Keratinocyte (primary cell): ENCODE data around the gene BTBD16. TPM values are rescaled to one million over a fixed set of nuclear protein-coding genes. Genes with fewer than 3 reads are reported as not detected.

Experiments
- DNase-seq: peaks from one replicate; pipeline ENCODE4 v3.0.0-alpha.2; 2011; ENCODE audit warnings: low read depth, missing footprints, low spot score
- FAIRE-seq: peaks from 2 replicates; lab custom pipeline; 2011; peaks lifted over from hg19 to GRCh38; lab: Jason Lieb, UNC
- H2AFZ ChIP-seq: 2 replicates; pipeline ENCODE4 v1.6.0; 2012; ENCODE audit warnings: low read length, control low read depth, inconsistent platforms; ENCODE audit not compliant: control insufficient read depth
- H3K27ac ChIP-seq: 2 replicates; pipeline ENCODE4 v1.5.1; 2011; ENCODE audit warnings: low read length; ENCODE audit not compliant: control insufficient read depth, insufficient read depth
- H3K27me3 ChIP-seq: 3 replicates; pipeline ENCODE4 v1.6.0; 2011; ENCODE audit warnings: low read length; ENCODE audit not compliant: control insufficient read depth, insufficient read depth; ENCODE audit errors: extremely low read depth
- H3K36me3 ChIP-seq, 2 experiments: 2 replicates in 1 of 2; 3 replicates in 1 of 2; pipeline ENCODE4 v1.5.1; 2011; ENCODE audit warnings: low read length in 2 of 2, mild to moderate bottlenecking in 1 of 2; ENCODE audit not compliant: control insufficient read depth in 2 of 2, insufficient read depth in 2 of 2; ENCODE audit errors: extremely low read depth in 1 of 2
- H3K4me1 ChIP-seq: 3 replicates; pipeline ENCODE4 v1.5.1; 2011; ENCODE audit warnings: low read length; ENCODE audit not compliant: control insufficient read depth, insufficient read depth; ENCODE audit errors: extremely low read depth
- H3K4me2 ChIP-seq: 3 replicates; pipeline ENCODE4 v1.6.0; 2011; ENCODE audit warnings: low read depth, low read length; ENCODE audit not compliant: control insufficient read depth, insufficient read depth; ENCODE audit errors: extremely low read depth
- H3K4me3 ChIP-seq, 3 experiments: fragments of 200-600 bp in 1 of 3; sonication (generic) in 1 of 3; 2 replicates in 2 of 3; 3 replicates in 1 of 3; pipeline ENCODE4 v1.5.1; 2011 to 2016; ENCODE audit warnings: low read length in 3 of 3, mild to moderate bottlenecking in 3 of 3, control low read depth in 2 of 3, inconsistent platforms in 1 of 3, low read depth in 1 of 3, mixed read lengths in 1 of 3, mixed run types in 1 of 3, moderate library complexity in 1 of 3; ENCODE audit not compliant: control insufficient read depth in 2 of 3, insufficient read depth in 2 of 3; ENCODE audit errors: extremely low read depth in 1 of 3
- H3K79me2 ChIP-seq: 2 replicates; pipeline ENCODE4 v1.6.0; 2012; ENCODE audit warnings: low read length; ENCODE audit not compliant: control insufficient read depth, insufficient read depth
- H3K9ac ChIP-seq: 3 replicates; pipeline ENCODE4 v1.6.0; 2011; ENCODE audit warnings: low read length; ENCODE audit not compliant: control insufficient read depth, insufficient read depth; ENCODE audit errors: extremely low read depth
- H3K9me1 ChIP-seq: 3 replicates; pipeline ENCODE4 v1.6.0; 2011; ENCODE audit warnings: low read length; ENCODE audit not compliant: control insufficient read depth, insufficient read depth; ENCODE audit errors: extremely low read depth
- H3K9me3 ChIP-seq: 2 replicates; pipeline ENCODE4 v1.5.1; 2012; ENCODE audit warnings: low read depth, low read length; ENCODE audit not compliant: control insufficient read depth
- H4K20me1 ChIP-seq: 3 replicates; pipeline ENCODE4 v1.6.0; 2011; ENCODE audit warnings: low read length; ENCODE audit not compliant: control insufficient read depth, insufficient read depth; ENCODE audit errors: extremely low read depth
- CTCF ChIP-seq, 3 experiments: IDR thresholded peaks in 1 of 3; conservative IDR thresholded peaks in 1 of 3; optimal IDR thresholded peaks in 1 of 3; 2 replicates in 2 of 3; 3 replicates in 1 of 3; pipeline versions ENCODE3 to v1.5.1; 2011; ENCODE audit warnings: low read length in 3 of 3, mild to moderate bottlenecking in 3 of 3, moderate library complexity in 2 of 3, control low read depth in 1 of 3, inconsistent platforms in 1 of 3; ENCODE audit not compliant: insufficient read depth in 2 of 3; ENCODE audit errors: extremely low read depth in 1 of 3
- EZH2 ChIP-seq: IDR thresholded peaks from one replicate; pipeline ENCODE4 v1.6.1; 2012; ENCODE audit warnings: inconsistent platforms, mild to moderate bottlenecking, low read length, moderate library complexity
- dilution Hi-C: fragments of 300-500 bp; cut with MboI; formaldehyde crosslinking; loops from one replicate; pipeline ENCODE4 v1.7.0; 2020; ENCODE audit warnings: low sequenced_read_pairs; ENCODE audit not compliant: extremely low pct_ligation_motif_present
- polyA minus RNA-seq, 3 experiments: library from RNA; depleted of rRNA, polyadenylated mRNA; stranded (reverse); fragments of >200 nt; gene quantifications; 1 replicate in 1 of 3; 2 replicates in 1 of 3; 3 replicates in 1 of 3; pipeline ENCODE4 v1.2.3, GENCODE V29; 2011
- polyA plus RNA-seq, 5 experiments: library from polyadenylated mRNA; depleted of rRNA in 3 of 5; stranded (reverse) in 3 of 5; stranded (forward) in 1 of 5; unstranded in 1 of 5; fragments of >200 nt; gene quantifications; 1 replicate in 1 of 5; 2 replicates in 3 of 5; 3 replicates in 1 of 5; pipeline versions ENCODE4 v1.2.1 to v1.2.3, GENCODE V29; 2011 to 2012; ENCODE audit warnings: missing spikeins in 2 of 5, low read depth in 1 of 5, low replicate concordance in 1 of 5

Gene BTBD16
- polyA plus RNA-seq (3.3 to 4.9 TPM (median 4.1 TPM) in 3 replicates), polyA minus RNA-seq (1.0 to 3.5 TPM (median 2.7 TPM) in 3 replicates)
- polyA plus RNA-seq (2011; ENCODE audit: low read depth), result 5.3 TPM
- polyA plus RNA-seq (2011; cell fraction: cytosol; rRNA removed), result 5.8 and 6.8 TPM in 2 replicates
- 5.2 and 5.8 TPM in 2 replicates for polyA plus RNA-seq (2011; cell fraction: nucleus; rRNA removed)
- polyA plus RNA-seq (2012; ENCODE audit: low replicate concordance), result 3.0 and 3.9 TPM in 2 replicates
- 3.1 TPM for polyA minus RNA-seq (2011; cell fraction: cytosol; rRNA and poly(A)+ RNA removed)
- 3.1 and 7.2 TPM in 2 replicates for polyA minus RNA-seq (2011; cell fraction: nucleus; rRNA and poly(A)+ RNA removed)

- FAIRE-seq (no peak), DNase-seq (no peak)
- no peaks in the 10 kb centered on the region for H3K9me3 ChIP-seq
- no peak within 1 kb of the TSS for H3K4me2 ChIP-seq
- no peak within 1 kb of the TSS for H3K27ac ChIP-seq
- no peak for TF ChIP-seq EZH2
- TF ChIP-seq CTCF (optimal IDR thresholded peaks at IDR 0.05 in 1 of 3, IDR thresholded peaks at IDR 0.05 in 1 of 3, conservative IDR thresholded peaks at IDR 0.05 in 1 of 3; ENCODE audit: extremely low read depth in 1 of 3, insufficient read depth in 2 of 3, low read length in 3 of 3), result no peak
- no peaks in the 10 kb centered on the region for H3K4me1 ChIP-seq
- no peak within 1 kb of the TSS for H2AFZ ChIP-seq
- dilution Hi-C loops, result no loop called here
- H4K20me1 ChIP-seq, result no peaks in the 10 kb centered on the region
- H3K36me3 ChIP-seq, result no peaks in the 10 kb centered on the region
- H3K4me3 ChIP-seq, result no peak within 1 kb of the TSS
- H3K27me3 ChIP-seq, result no peaks in the 10 kb centered on the region
- no peaks in the 10 kb centered on the region for H3K79me2 ChIP-seq
- no peaks in the 10 kb centered on the region for H3K9me1 ChIP-seq
- no peak within 1 kb of the TSS for H3K9ac ChIP-seq
Measured at GRCh38 chr10:122271076-122271475, at the start of gene BTBD16. TSS of gene BTBD16 (plus strand) at chr10:122271296. CDS start at chr10:122275082, 3,786 bp downstream.

DNA sequence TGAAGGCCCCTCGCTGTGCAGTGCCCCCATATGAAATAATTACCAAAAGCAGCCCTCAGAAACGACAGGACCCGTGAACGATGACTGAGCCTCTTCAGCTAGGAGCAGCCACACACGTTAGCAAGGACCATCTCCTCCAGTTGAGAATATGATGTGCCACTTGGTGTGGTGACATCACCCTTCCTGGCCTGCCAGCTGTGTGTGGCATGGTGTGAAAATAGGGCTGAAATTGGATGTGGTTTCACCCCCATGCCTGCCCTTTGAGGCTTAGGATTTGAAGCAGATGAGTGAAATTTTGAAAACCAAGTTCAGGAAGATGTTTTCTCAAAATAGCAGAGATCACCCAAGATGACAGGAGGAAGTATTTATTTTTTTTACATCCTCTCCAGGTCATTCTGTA is 49.1 kb upstream of the BTBD16 start:
- no peaks in the 10 kb centered on the region for H3K9me3 ChIP-seq
- no peak overlapping the region for H3K27ac ChIP-seq
- no peaks in the 10 kb centered on the region for H4K20me1 ChIP-seq
- no peak overlapping the region for H3K4me2 ChIP-seq
- H3K4me1 ChIP-seq, result no peaks in the 10 kb centered on the region
- no peaks in the 10 kb centered on the region for H3K27me3 ChIP-seq
- no peak overlapping the region for H3K9ac ChIP-seq
- H3K4me3 ChIP-seq, result no peak overlapping the region
- dilution Hi-C loops, result no loop called here
- H3K36me3 ChIP-seq, result peaks cover 3 to 13% of the 10 kb centered on the region in 2 experiments
- H3K9me1 ChIP-seq, result no peaks in the 10 kb centered on the region
- TF ChIP-seq EZH2 (no peak), CTCF (optimal IDR thresholded peaks at IDR 0.05 in 1 of 3, IDR thresholded peaks at IDR 0.05 in 1 of 3, conservative IDR thresholded peaks at IDR 0.05 in 1 of 3; ENCODE audit: extremely low read depth in 1 of 3, insufficient read depth in 2 of 3, low read length in 3 of 3) (no peak)
- no peaks in the 10 kb centered on the region for H3K79me2 ChIP-seq
- no peak overlapping the region for H2AFZ ChIP-seq
- DNase-seq (no peak), FAIRE-seq (no peak)
